ENCODE results near the gene SIPA1.

- TF ChIP-seq POLR2AphosphoS5 (IDR thresholded peaks at IDR 0.05; ENCODE audit: low read depth, low read length) (no peak), POLR2A (IDR thresholded peaks at IDR 0.05; ENCODE audit: low read depth, low read length) (no peak)
Measured at GRCh38 chr11:65657426-65657825, 19.5 kb downstream of the SIPA1 start.

Data from GM12892 (cell line).